Kidney (tissue), 14 donors: ENCODE measurements around the gene GRIN2B. TPM values are rescaled to one million over a fixed set of nuclear protein-coding genes. Genes with fewer than 3 reads are reported as not detected.

Source experiments
- DNase-seq, 5 donors: peaks; one replicate each; pipeline ENCODE4 v3.0.0-alpha.2; 2013 to 2020
- FAIRE-seq: peaks from 2 replicates; lab custom pipeline; 2012; peaks lifted over from hg19 to GRCh38; lab: Jason Lieb, UNC
- H3K27ac ChIP-seq, 2 donors: one replicate each; pipeline ENCODE4 v1.7.0; 2013; ENCODE audit warnings: low read depth in 2 of 2, low read length in 2 of 2, inconsistent platforms in 1 of 2
- H3K27me3 ChIP-seq: one replicate; pipeline ENCODE4 v1.7.1; 2013; ENCODE audit warnings: low read length, inconsistent platforms; ENCODE audit not compliant: control insufficient read depth, insufficient read depth
- H3K36me3 ChIP-seq, 3 donors: one replicate each; pipeline versions ENCODE4 v1.7.0 to v1.7.1; 2013; ENCODE audit warnings: low read length in 3 of 3, control low read depth in 1 of 3, inconsistent platforms in 1 of 3; ENCODE audit not compliant: insufficient read depth in 3 of 3, control insufficient read depth in 2 of 3
- H3K4me1 ChIP-seq, 3 donors: one replicate each; pipeline versions ENCODE4 v1.7.0 to v1.7.1; 2013; ENCODE audit warnings: low read length in 3 of 3, inconsistent platforms in 1 of 3, low read depth in 1 of 3; ENCODE audit not compliant: control insufficient read depth in 2 of 3, insufficient read depth in 2 of 3
- H3K4me3 ChIP-seq, 3 donors: one replicate each; pipeline versions ENCODE4 v1.7.0 to v1.8.1; 2013; ENCODE audit warnings: low read length in 3 of 3, control low read depth in 1 of 3, inconsistent platforms in 1 of 3
- H3K9ac ChIP-seq, 3 donors: one replicate each; pipeline versions ENCODE4 v1.7.0 to v1.7.1; 2013; ENCODE audit warnings: low read length in 3 of 3, control low read depth in 1 of 3, inconsistent platforms in 1 of 3
- H3K9me3 ChIP-seq, 3 donors: one replicate each; pipeline versions ENCODE4 v1.7.0 to v1.7.1; 2013; ENCODE audit warnings: low read length in 3 of 3, control low read depth in 1 of 3, inconsistent platforms in 1 of 3; ENCODE audit not compliant: control insufficient read depth in 2 of 3, insufficient read depth in 1 of 3
- intact Hi-C: fragments of 100-400 bp; cut with DNase I; formaldehyde crosslinking; loops from one replicate; pipeline ENCODE4 v1.11.1; 2022
- polyA plus RNA-seq: library from polyadenylated mRNA; stranded (reverse); fragments of 350-450 nt; fragmentation: Illumina TruSeq; extraction: RNeasy Lipid Tissue Mini Kit (QIAGEN cat#74804); gene quantifications from one replicate; pipeline ENCODE4 v1.2.3, GENCODE V29; 2014; ENCODE audit warnings: low read depth, low replicate concordance; ENCODE audit not compliant: insufficient read depth
- total RNA-seq: library from RNA; stranded (reverse); fragmentation: NEBNext Ultra II Directional; extraction: Animal tissue kit (Norgen Biotek cat#: 25700); gene quantifications from one replicate; pipeline ENCODE4 v1.2.1, GENCODE V29; 2021
- TF ChIP-seq, protein P1 (sequence below): IDR thresholded peaks from 3 replicates; pipeline ENCODE4 v1.5.1; 2012; ENCODE audit warnings: mild to moderate bottlenecking, moderate library complexity, borderline replicate concordance; ENCODE audit not compliant: insufficient read depth; ENCODE audit errors: extremely low read depth
- donor health status: control.
- donor health status: control.
- donor health status: control.
- donor health status: control.
- donor health status: control.
- donor health status: DM: yes; HTN: yes; CAD: no.
- donor health status: Normal renal cell carcinoma (clear cell type).

Gene GRIN2B
- total and polyA plus RNA-seq, 2 donors from 2014 or later: 0.26 to 0.63 TPM

DNA sequence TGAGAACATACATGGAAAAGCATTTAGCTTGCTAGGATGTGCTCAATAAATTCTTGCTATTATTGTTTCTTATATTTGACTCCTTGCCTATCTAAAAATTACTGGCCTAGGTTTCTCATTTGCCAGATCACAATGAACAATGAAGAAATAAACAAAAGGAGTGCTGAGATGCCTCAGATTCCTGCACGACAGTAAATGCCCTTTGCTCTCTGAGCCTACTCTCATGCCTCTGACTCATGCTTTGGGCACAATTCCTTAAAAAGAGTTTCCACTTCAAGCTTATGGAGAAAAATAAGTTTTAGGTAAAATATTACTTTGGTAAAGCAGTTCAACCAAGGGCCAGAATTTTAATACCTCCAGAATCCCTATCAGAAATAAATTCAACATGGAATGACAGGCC, 30.9 kb downstream of the GRIN2B start:
- no peak for FAIRE-seq

DNA sequence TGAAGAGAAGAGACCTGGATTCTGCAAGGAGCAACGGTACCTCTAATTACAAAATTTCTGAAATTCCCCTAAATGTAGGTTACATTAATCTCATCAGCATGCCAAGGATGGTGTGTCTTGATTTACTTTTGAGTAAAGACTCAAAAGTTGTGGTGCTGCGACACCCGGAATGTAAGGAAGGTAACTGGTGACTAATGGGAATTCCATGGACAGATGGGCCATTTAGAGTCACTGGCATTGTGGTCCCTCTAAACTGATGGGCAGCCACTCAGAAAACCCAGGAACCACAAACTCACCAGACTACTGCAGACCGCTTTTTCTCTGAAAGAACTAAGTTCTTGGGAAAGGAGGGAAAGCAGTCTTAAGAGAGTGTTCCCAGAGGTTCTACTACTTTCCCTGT, 32.8 kb downstream of the GRIN2B start:
- H3K9ac ChIP-seq: no peak overlapping the region
- intact Hi-C loops: no loop called here
- no peak for DNase-seq

More for the DNA sequence above, 30.9 kb downstream of the GRIN2B start:
- Histone ChIP-seq H3K4me3 (no peak overlapping the region), H3K27ac (no peak overlapping the region), H3K4me1 (peaks cover 2 to 7% (median 3%) of the 10 kb centered on the region in 3 donors), H3K27me3 (no peaks in the 10 kb centered on the region), H3K36me3 (no peaks in the 10 kb centered on the region), H3K9ac (no peak overlapping the region), H3K9me3 (no peaks in the 10 kb centered on the region)
- TF ChIP-seq, protein P1, sequence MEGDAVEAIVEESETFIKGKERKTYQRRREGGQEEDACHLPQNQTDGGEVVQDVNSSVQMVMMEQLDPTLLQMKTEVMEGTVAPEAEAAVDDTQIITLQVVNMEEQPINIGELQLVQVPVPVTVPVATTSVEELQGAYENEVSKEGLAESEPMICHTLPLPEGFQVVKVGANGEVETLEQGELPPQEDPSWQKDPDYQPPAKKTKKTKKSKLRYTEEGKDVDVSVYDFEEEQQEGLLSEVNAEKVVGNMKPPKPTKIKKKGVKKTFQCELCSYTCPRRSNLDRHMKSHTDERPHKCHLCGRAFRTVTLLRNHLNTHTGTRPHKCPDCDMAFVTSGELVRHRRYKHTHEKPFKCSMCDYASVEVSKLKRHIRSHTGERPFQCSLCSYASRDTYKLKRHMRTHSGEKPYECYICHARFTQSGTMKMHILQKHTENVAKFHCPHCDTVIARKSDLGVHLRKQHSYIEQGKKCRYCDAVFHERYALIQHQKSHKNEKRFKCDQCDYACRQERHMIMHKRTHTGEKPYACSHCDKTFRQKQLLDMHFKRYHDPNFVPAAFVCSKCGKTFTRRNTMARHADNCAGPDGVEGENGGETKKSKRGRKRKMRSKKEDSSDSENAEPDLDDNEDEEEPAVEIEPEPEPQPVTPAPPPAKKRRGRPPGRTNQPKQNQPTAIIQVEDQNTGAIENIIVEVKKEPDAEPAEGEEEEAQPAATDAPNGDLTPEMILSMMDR: no peak
- intact Hi-C loops: no loop called here
- DNase-seq: no peak

DNA sequence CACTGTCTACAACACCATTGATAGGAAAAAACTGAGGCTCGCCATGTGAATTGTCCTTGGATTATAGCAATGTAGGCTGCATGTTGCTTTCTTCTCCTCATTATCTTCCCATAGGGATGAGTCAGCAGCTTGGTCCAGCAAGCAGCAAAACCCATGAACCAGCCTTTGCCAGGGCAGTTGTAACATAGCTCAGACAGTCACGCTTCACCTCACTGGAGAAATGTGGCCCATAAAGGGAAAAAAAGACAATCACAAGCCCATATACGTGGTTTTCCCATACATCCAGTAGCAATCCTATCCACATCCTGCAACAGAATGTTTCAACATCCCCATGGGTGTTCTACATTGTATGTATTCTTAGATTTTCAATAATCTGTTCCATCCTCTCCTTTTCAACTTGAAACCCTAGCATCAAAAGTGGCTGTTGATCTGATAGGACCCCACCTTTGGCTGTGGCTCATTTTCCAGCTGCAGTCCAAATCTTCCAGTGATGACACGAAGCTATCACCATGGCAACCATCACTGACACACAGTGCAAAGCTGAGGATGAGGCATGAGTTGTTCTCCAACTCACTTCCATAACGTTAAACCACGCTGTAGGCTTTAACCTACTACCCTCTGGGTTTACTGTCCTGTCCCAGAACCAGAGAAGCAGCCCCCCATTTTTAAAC, 34.0 kb downstream of the GRIN2B start:
- peaks cover 2 to 7% (median 3%) of the 10 kb centered on the region in 3 donors for H3K4me1 ChIP-seq
- FAIRE-seq (no peak), DNase-seq (peak in 4 of 5 donors; percentile 46 to 83 (median 73))
- no peak overlapping the region for H3K27ac ChIP-seq
- no peaks in the 10 kb centered on the region for H3K36me3 ChIP-seq
- intact Hi-C loops: no loop called here
- no peaks in the 10 kb centered on the region for H3K27me3 ChIP-seq
- TF ChIP-seq, protein P1: no peak
- H3K9ac ChIP-seq: no peak overlapping the region
- H3K4me3 ChIP-seq: no peak overlapping the region
- no peaks in the 10 kb centered on the region for H3K9me3 ChIP-seq

More for the DNA sequence above, 32.8 kb downstream of the GRIN2B start:
- H3K27me3 ChIP-seq: no peaks in the 10 kb centered on the region
- H3K36me3 ChIP-seq: no peaks in the 10 kb centered on the region
- no peak overlapping the region for H3K27ac ChIP-seq
- TF ChIP-seq, protein P1: no peak
- no peak overlapping the region for H3K4me3 ChIP-seq
- no peak for FAIRE-seq
- no peaks in the 10 kb centered on the region for H3K9me3 ChIP-seq
- H3K4me1 ChIP-seq: peaks cover 2 to 7% (median 3%) of the 10 kb centered on the region in 3 donors
